Mucosa of gallbladder (tissue), 1 donor: ENCODE results near the gene TBX21. TPM values are rescaled to one million over a fixed set of nuclear protein-coding genes. Genes with fewer than 3 reads are reported as not detected.
"Not testable (repeated sequence)": the region's sequence is repeated elsewhere in the genome, so short reads cannot be mapped to it uniquely, and the experiment has no call there.

Source experiments
- DNase-seq: peaks from one replicate; pipeline ENCODE4 v3.0.0-alpha.2; 2020; ENCODE audit warnings: low spot score
- total RNA-seq: library from RNA; stranded (reverse); gene quantifications from one replicate; pipeline ENCODE4 v1.2.1, GENCODE V29; 2021
- donor health status: DM: no; HTN: no; CAD: no.

TBX21 gene
- total RNA-seq, 1 donor from 2014 or later: 1.8 TPM

DNA sequence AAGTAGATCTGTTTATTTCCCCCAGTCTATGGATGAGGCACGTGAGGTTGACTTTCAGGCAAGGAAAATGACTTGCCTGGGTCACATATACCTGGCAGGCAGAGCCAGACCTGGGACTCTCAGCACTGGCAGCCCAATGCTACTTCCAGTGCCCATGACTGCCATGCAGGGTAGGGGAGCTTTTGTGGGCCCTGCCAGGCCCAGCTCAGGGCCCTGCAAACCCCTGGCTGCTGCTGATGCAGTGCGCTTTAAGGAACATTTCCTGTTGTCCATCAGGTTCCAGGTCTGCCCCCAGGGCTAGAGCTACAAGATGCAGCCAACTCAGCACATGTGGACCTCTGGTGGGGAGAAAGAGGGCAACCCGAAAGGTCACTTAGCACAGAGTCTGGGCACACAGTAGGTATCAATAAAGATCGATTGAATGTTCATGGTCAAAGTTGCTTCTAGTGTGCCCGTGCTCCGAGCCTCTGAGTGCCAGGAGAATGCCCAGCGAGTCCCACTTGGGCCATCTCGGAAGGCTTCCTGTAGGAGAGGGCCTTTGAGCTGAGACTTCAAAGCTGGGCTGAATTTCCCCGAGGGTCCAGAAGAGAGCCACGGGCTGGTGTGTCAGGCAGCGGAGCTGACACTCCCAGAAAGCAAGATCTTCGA lies 513 bp upstream of the TBX21 start:
- DNase-seq: no peak

GRCh38 chr17:47733674-47734410 lies 806 bp downstream of the TBX21 start:
- DNase-seq: no peak

DNA sequence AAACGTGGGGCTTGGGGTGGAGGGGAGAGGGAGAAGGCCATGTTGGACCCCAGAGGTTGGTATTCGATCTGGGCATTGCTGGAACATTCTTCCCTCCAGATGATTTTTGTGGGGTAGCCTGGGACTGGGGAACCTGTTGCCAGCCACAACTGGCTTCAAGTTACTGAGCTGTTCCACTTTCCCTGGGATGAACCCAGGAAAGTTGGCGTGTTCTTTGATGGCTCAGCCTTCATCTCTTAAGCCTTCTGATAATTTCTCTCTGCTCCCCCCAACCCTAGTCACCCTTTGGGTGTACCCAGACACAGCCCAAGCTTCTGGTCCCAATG lies 2.1 kb downstream of the TBX21 start:
- no peak for DNase-seq

- DNase-seq: no peak
Measured at GRCh38 chr17:47735536-47736011, 2.5 kb downstream of the TBX21 start.

DNA sequence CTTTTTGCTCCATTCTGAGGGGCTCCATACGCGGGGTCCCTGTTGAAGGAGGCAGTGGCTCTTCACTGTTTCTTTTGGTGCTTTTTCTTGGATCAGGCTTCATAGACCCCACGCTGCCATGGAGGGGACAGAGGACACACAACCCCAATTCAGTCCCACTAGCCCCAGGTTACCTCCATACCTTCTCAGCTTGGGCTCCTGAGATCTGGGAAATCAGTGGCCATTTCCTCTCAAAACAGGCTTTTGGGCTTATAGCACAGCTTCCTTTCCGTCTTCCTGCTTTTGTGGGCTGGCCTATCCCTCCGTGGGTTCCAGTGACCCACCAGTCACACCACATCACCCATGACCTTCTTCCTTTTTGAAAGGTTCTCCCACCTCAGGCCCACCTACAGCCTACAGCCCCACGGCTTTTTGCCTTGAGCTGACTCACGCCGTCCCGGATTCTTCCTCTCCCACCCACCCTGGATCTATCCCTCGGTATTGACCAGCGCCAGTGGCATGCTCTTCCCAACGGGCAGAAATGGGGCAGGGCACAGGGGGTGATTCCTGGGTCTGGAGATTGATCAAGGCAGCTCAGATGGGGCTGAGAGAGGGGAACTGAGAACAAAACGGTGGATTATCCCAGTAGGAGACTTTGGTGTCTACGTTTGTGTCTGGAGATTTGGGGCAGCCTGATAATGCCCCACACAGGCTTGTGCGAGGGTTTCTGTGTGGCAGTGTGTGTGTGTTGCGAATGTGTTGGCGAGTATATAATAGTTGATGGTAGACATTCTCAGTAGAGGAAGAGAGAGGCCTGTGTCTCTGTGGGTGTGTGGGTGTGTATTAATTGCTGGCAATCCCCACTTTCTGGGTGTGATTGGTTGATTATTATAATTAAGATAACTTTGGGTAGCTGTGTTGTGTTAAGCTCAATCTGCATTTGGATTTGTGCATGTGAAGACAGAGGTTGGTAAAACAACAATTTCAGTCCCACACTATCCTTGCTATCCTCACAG lies 3.8 kb downstream of the TBX21 start:
- DNase-seq: no peak

GRCh38 chr17:47738178-47738577 lies 5.1 kb downstream of the TBX21 start:
- DNase-seq: no peak

DNA sequence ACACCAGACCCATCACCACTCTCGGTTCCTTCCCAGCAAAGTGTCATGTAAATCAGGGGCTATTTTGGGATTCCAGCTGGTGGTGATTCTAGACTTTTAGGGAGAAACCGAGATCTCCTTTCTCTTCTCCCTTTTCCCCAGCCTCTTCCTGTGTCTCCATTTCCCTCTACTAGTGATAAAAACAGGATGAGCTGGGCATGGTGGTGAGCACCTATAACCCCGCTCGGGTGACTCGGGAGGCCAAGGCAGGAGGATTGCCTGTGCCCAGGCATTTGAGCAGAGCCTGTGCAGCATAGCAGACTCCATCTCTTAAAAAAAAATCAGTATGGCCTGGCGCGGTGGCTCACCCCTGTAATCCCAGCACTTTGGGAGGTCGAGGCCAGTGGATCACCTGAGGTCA lies 6.1 kb downstream of the TBX21 start:
- DNase-seq: no peak

GRCh38 chr17:47739945-47740344 lies 6.9 kb downstream of the TBX21 start:
- not testable (repeated sequence) for DNase-seq

- no peak for DNase-seq
Measured at GRCh38 chr17:47741109-47741792, 8.2 kb downstream of the TBX21 start.

DNA sequence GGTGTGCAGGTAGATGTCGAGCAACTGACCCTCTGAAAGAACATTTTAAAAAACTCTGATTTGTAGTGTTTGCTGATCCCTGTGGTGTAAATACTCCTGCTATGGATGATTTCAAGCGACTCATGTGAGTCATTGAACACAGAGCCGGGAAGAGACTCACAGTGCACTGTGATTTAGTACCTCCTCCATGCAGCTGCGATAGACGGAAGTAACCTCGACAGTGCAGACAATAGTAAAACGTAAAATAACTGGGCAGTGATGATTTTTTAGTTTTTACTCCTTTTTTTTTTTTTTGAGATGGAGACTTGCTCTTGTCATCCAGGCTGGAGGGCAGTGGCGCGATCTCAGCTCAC lies 8.7 kb downstream of the TBX21 start:
- no peak for DNase-seq

- no peak for DNase-seq
Measured at GRCh38 chr17:47742319-47743181, 9.5 kb downstream of the TBX21 start.

- no peak for DNase-seq
Measured at GRCh38 chr17:47744168-47745036, 11.4 kb downstream of the TBX21 start.

DNA sequence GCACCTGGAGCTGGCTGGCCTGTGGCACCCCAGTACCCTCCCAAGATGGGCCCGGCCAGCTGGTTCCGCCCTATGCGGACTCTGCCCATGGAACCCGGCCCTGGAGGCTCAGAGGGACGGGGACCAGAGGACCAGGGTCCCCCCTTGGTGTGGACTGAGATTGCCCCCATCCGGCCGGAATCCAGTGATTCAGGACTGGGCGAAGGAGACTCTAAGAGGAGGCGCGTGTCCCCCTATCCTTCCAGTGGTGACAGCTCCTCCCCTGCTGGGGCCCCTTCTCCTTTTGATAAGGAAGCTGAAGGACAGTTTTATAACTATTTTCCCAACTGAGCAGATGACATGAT lies 12.0 kb downstream of the TBX21 start:
- DNase-seq: no peak

DNA sequence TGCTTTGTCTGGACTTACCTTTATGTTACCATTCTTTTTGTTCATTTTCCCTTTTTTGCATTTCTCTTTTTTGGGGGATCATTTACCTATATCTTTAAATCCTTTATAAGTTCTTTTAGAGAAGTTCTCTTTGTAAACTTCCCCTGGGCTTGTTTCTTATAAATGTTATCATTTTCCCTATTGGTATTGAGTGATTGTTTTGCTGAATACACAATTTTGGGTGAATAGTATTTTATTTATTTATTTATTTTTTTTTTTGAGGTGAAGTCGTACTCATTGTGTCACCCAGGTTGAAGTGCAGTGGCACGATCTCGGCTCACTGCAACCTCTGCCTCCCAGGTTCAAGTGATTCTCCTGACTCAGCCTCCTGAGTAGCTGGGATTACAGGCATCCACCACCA lies 18.4 kb downstream of the TBX21 start:
- no peak for DNase-seq

DNA sequence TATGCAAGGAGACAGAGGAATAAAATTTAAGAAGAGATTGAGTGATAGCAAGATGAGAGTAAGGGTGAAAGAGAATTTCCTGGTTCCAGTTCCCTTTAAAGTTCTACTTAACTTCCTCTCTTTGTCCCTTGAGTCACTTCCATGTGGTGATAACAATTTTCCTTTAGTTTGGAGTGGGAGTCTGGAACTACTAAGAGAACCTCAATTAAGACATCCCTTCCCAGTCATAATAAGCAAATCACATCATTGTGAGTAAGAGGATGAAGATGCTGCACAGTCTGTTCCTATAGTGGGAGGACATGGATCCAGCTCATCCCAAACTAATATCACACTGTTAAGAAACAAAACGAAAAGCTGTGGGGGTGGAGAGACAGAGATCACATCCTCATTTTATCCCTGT lies 24.4 kb downstream of the TBX21 start:
- DNase-seq: no peak

GRCh38 chr17:47760409-47761140 lies 27.5 kb downstream of the TBX21 start:
- no peak for DNase-seq

DNA sequence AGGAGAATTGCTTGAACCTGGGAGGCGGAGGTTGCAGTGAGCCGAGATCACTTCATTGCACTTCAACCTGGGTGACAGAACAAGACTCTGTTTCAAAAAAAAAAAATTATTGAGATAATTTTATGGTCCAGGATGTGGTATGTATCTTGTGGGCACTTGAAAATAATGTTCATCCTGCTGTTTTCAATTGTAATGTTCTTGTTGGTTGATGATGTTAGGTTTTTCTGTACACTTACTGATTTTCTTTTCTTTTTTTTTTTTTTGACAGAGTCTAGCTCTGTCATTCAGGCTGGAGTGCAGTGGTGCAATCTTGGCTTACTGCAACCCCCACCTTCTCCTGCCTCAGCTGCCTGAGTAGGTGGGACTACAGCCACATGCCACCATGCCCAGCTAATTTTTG lies 29.7 kb downstream of the TBX21 start:
- DNase-seq: no peak

DNA sequence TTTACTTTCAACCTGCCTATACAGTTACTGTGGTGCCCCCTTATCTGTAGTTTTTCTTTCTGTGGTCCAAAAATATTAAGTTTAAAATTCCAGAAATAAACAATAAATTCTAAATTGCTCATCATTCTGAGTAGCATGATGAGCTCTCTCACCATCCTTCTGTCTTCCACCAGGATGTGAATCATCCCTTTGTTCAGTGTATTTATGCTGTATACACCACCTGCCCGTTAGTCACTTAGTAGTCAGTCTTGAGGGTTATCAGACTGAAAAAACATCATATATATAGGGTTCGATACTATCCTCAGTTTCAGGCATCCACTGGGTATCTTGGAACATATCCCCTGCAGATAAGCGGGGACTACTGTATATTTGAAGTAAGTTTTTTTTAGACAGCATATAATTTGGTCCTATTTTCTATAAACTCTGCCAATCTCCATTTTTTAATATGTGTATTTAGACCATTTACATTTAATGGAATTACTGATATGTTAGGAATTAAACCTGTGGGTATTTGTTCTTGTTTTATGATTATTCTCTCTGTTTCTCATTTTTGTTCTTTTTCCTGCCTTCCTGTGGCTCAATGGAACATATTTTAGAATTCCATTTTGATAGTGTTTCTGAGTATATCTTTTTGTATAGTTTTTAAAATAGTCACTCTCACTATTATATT lies 31.0 kb downstream of the TBX21 start:
- no peak for DNase-seq

GRCh38 chr17:47773649-47774048 lies 40.6 kb downstream of the TBX21 start:
- not testable (repeated sequence) for DNase-seq
